CD8-positive, alpha-beta memory T cell (primary cell): ENCODE measurements around the gene TSC22D2. TPM values are rescaled to one million over a fixed set of nuclear protein-coding genes. Genes with fewer than 3 reads are reported as not detected.
"Not testable (repeated sequence)": the region's sequence is repeated elsewhere in the genome, so short reads cannot be mapped to it uniquely, and the experiment has no call there.

Source experiments
- CTCF ChIA-PET: fragments of 350-600 bp; sonication (Branson Sonifier 250); formaldehyde crosslinking; loops from one replicate; lab custom pipeline; 2021; ENCODE audit warnings: antibody characterized with exemption; lab: Charles Lee
- POLR2A ChIA-PET: fragments of 350-600 bp; sonication (Branson Sonifier 250); formaldehyde crosslinking; loops from one replicate; lab custom pipeline; 2021; ENCODE audit warnings: antibody characterized with exemption; lab: Charles Lee
- DNase-seq, 5 donors: peaks; one replicate each; pipeline versions ENCODE4 v3.0.0 to v3.0.0-alpha.2; 2020 to 2022; ENCODE audit warnings: mixed read lengths in 1 of 5
- H3K27ac ChIP-seq: one replicate; pipeline ENCODE4 v1.7.0; 2013; ENCODE audit warnings: low read depth, mild to moderate bottlenecking, low read length, moderate library complexity
- H3K27me3 ChIP-seq: 2 replicates; pipeline ENCODE4 v1.7.0; 2013; ENCODE audit warnings: low read length, mild to moderate bottlenecking; ENCODE audit not compliant: insufficient read depth, poor library complexity, severe bottlenecking
- H3K36me3 ChIP-seq: 2 replicates; pipeline ENCODE4 v1.7.0; 2013; ENCODE audit warnings: mild to moderate bottlenecking, low read length, moderate library complexity; ENCODE audit not compliant: insufficient read depth
- H3K4me1 ChIP-seq: 2 replicates; pipeline ENCODE4 v1.7.0; 2013; ENCODE audit warnings: mild to moderate bottlenecking, low read length, moderate library complexity; ENCODE audit not compliant: insufficient read depth
- H3K4me3 ChIP-seq: 2 replicates; pipeline ENCODE4 v1.7.0; 2013; ENCODE audit warnings: mild to moderate bottlenecking, low read length
- H3K9me3 ChIP-seq: 2 replicates; pipeline ENCODE4 v1.7.0; 2013; ENCODE audit warnings: mild to moderate bottlenecking, low read length
- H3K27ac Mint-ChIP-seq, 8 donors: one replicate each; pipeline ENCODE4 v1.8.0; 2020 to 2021; ENCODE audit warnings: mixed read lengths in 8 of 8, mild to moderate bottlenecking in 6 of 8, inconsistent platforms in 3 of 8, moderate library complexity in 3 of 8
- H3K27me3 Mint-ChIP-seq, 2 donors: one replicate each; pipeline ENCODE4 v1.8.0; 2020 to 2021; ENCODE audit warnings: mixed read lengths in 2 of 2, mild to moderate bottlenecking in 1 of 2, moderate library complexity in 1 of 2
- H3K36me3 Mint-ChIP-seq, 3 donors: one replicate each; pipeline ENCODE4 v1.8.0; 2020 to 2021; ENCODE audit warnings: mixed read lengths in 3 of 3, inconsistent platforms in 1 of 3, mild to moderate bottlenecking in 1 of 3
- H3K4me1 Mint-ChIP-seq, 3 donors: one replicate each; pipeline ENCODE4 v1.8.0; 2020 to 2021; ENCODE audit warnings: mixed read lengths in 3 of 3, inconsistent platforms in 1 of 3, mild to moderate bottlenecking in 1 of 3
- H3K4me3 Mint-ChIP-seq, 7 donors: one replicate each; pipeline ENCODE4 v1.8.0; 2020 to 2021; ENCODE audit warnings: mixed read lengths in 7 of 7, mild to moderate bottlenecking in 6 of 7, moderate library complexity in 4 of 7, inconsistent platforms in 2 of 7
- H3K9me3 Mint-ChIP-seq, 5 donors: one replicate each; pipeline ENCODE4 v1.8.0; 2020 to 2022; ENCODE audit warnings: mixed read lengths in 5 of 5, mild to moderate bottlenecking in 3 of 5, moderate library complexity in 2 of 5, inconsistent platforms in 1 of 5
- polyA plus RNA-seq: library from polyadenylated mRNA; unstranded; fragments of 300-500 nt; fragmentation: Illumina TruSeq; gene quantifications from one replicate; pipeline ENCODE4 v1.2.3, GENCODE V29; 2021
- total RNA-seq, 2 experiments: library from RNA; stranded (reverse); gene quantifications; one replicate each; pipeline ENCODE4 v1.2.3, GENCODE V29; 2021

The TSC22D2 gene
- total and polyA plus RNA-seq, 3 experiments from 2014 or later = 11.9 to 22.3 (median 20.9) TPM

DNA sequence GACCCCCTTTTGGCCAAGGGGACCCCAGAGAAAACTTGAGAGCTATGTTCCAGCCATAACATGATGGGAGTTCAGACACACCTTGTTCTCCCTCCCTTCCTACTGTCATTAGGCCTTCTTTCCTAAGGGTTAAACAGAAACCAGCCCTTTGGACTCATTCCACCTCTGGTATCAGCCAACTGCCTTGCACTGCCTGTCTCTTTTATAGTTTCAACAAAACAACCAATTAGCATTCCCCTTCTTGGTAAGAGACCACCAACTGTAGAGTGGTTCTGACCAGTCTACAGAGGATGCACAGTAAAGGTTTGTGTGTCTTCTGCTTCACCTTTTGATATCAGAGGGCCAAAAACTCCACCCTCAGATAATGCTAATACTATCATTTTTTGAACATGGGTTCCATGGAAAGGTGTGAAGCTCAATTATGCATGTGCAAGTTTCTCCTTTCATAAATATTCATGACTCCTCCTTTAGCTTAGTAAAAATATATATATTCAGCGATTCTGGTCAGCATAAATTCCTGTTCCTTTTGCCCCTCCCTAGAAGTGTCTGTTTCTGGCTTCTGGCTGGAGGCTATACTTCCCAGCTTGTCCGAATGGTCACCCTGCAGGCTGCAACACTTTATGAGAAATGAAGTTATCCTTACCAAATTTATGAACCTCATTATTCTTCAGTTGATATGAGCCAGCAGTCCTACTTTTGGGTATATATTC is 82.3 kb downstream of the TSC22D2 start:
- Histone ChIP-seq H3K27me3 (no peaks in the 10 kb centered on the region), H3K4me3 (no peak overlapping the region), H3K36me3 (no peaks in the 10 kb centered on the region), H3K27ac (no peak overlapping the region), H3K4me1 (no peaks in the 10 kb centered on the region), H3K9me3 (no peaks in the 10 kb centered on the region)
- Mint-ChIP-seq H3K27me3 (peaks cover 0 to under 1% of the 10 kb centered on the region in 2 donors), H3K4me3 (no peak overlapping the region), H3K4me1 (no peaks in the 10 kb centered on the region), H3K9me3 (peaks cover 11 to 21% (median 16%) of the 10 kb centered on the region in 5 donors), H3K27ac (no peak overlapping the region), H3K36me3 (peaks cover 0 to 14% (median 1%) of the 10 kb centered on the region in 3 donors)
- CTCF ChIA-PET = no interaction called here
- DNase-seq = no peak
- POLR2A ChIA-PET = no interaction called here

DNA sequence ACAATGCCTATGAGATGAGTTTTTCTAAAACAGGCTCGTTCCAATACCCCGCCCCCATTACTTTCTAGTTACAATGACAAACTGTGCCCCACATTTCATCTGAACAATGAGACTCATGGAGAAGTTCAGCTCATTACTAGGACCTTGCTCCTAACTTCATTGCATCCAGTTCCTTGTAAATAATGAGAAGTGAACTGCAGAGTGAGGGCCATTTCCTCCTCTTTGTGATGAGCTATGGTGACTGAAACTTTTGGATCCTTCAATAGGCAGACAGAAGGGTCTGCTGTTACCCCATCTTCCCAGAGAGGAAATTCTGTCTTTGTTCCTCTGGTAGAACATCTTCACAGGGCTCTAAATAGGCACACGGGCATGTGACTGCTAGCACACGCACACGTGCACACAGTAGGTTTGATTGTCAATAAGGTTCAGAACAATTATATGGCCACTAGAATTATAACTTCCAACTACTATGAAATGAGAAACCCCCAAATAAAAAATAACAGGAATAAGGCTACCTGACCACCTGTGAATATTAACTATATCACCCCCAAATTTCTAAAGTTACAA is 86.4 kb downstream of the TSC22D2 start:
- Histone ChIP-seq H3K9me3 (no peaks in the 10 kb centered on the region), H3K4me3 (no peak overlapping the region), H3K4me1 (no peaks in the 10 kb centered on the region), H3K27ac (no peak overlapping the region), H3K27me3 (no peaks in the 10 kb centered on the region), H3K36me3 (no peaks in the 10 kb centered on the region)
- no peak for DNase-seq
- no peaks in the 10 kb centered on the region for H3K4me1 Mint-ChIP-seq
- no peaks in the 10 kb centered on the region for H3K9me3 Mint-ChIP-seq
- no peaks in the 10 kb centered on the region for H3K36me3 Mint-ChIP-seq
- H3K4me3 Mint-ChIP-seq = no peak overlapping the region
- POLR2A ChIA-PET = no interaction called here
- CTCF ChIA-PET = interaction anchor here (1.1 to 4.5 kb wide), 7 partner anchors 9 to 209 kb away, joined by 3 to 29 read pairs (median 9); partner anchors contain the start of gene TSC22D2
- no peak overlapping the region for H3K27ac Mint-ChIP-seq
- peaks cover 2 to 3% of the 10 kb centered on the region in 2 donors for H3K27me3 Mint-ChIP-seq

DNA sequence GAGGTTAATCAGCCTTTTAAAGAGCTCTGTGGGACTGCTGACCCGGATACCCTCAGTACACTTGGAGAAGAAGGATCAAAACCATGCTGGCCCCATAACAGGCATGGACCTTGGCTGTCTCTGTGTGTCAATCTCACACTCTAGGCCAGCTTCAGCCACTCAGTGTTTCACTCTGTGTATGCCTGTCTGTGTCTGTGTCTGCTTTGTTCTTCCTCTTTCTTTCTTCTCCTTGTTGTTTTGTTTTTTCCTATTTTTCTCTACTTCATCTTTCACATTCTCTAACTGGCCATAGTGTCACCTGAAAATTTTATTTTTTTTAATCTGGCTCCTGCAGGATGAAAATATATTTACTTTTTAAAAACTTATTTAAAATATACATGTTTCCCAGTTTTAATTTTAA is 87.1 kb downstream of the TSC22D2 start:
- no peaks in the 10 kb centered on the region for H3K9me3 ChIP-seq
- Mint-ChIP-seq H3K9me3 (no peaks in the 10 kb centered on the region), H3K27ac (no peak overlapping the region), H3K36me3 (no peaks in the 10 kb centered on the region), H3K4me3 (no peak overlapping the region), H3K27me3 (peaks cover 2 to 3% of the 10 kb centered on the region in 2 donors), H3K4me1 (no peaks in the 10 kb centered on the region)
- DNase-seq = no peak
- H3K36me3 ChIP-seq = no peaks in the 10 kb centered on the region
- H3K4me1 ChIP-seq = no peaks in the 10 kb centered on the region
- no peak overlapping the region for H3K4me3 ChIP-seq
- ChIA-PET POLR2A (no interaction called here), CTCF (interaction anchor here (1.0 to 4.5 kb wide), 13 partner anchors 9 to 279 kb away, joined by 3 to 29 read pairs (median 5); partner anchors contain the start of gene TSC22D2)
- H3K27ac ChIP-seq = no peak overlapping the region
- H3K27me3 ChIP-seq = no peaks in the 10 kb centered on the region

DNA sequence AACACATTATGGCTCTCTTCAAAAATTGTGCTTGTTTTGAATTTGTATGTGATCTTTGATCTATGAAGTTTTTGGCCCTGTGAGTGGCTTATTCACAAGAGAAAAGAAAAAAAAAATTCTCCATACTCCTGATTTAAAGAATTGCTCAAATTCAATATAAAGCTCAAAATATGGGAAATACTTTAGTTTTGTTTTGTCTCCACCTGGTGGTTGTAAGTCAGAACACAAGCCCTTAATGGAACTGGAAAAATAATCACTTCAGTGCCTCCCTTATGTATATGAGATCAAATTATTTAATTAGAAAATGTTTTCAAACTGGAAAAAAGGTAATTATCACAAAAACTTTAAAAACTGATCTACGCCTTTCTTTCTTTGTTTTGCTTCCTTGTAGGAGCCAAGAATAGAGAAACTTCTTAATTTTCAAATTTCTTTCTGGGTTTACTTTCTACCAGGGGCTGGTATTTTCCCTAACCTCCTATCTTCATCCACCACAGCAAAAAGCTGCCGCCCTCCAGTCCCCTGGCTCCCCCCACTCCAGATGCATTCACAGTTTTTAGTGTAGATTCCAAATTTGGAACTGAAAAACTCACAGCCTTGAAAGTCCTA is 87.6 kb downstream of the TSC22D2 start:
- H3K27ac Mint-ChIP-seq = no peak overlapping the region
- Histone ChIP-seq H3K36me3 (no peaks in the 10 kb centered on the region), H3K4me1 (no peaks in the 10 kb centered on the region), H3K27me3 (no peaks in the 10 kb centered on the region), H3K27ac (no peak overlapping the region), H3K9me3 (no peaks in the 10 kb centered on the region), H3K4me3 (no peak overlapping the region)
- CTCF ChIA-PET = interaction anchor here (0.7 to 4.5 kb wide), 13 partner anchors 8 to 279 kb away, joined by 3 to 29 read pairs (median 5); partner anchors contain the start of gene TSC22D2
- no peaks in the 10 kb centered on the region for H3K36me3 Mint-ChIP-seq
- H3K4me1 Mint-ChIP-seq = no peaks in the 10 kb centered on the region
- POLR2A ChIA-PET = no interaction called here
- no peaks in the 10 kb centered on the region for H3K9me3 Mint-ChIP-seq
- H3K4me3 Mint-ChIP-seq = no peak overlapping the region
- peak in 2 of 5 donors; percentile 23 to 40 for DNase-seq
- H3K27me3 Mint-ChIP-seq = peaks cover 2 to 3% of the 10 kb centered on the region in 2 donors

DNA sequence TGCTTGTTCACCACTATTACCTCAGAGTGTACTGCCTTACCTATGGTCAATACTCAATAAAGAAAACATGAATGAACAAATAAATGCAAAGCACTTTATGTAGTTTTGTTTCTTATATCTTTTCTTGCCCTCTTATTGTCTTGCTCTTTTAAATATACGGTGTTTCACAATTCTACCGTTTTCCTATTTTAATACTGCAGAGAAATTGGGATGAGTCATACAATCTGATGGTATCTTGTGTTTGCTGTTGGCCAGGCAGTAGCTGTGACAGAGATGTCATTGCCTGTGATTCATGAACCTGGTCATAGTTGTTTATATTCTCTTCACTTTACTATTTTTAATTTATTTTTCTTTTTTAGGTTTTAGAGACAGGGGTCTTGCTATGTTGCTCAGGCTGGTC is 89.9 kb downstream of the TSC22D2 start:
- no peaks in the 10 kb centered on the region for H3K27me3 ChIP-seq
- H3K27ac Mint-ChIP-seq = no peak overlapping the region
- H3K27me3 Mint-ChIP-seq = peaks cover 2 to 3% of the 10 kb centered on the region in 2 donors
- H3K27ac ChIP-seq = no peak overlapping the region
- no peaks in the 10 kb centered on the region for H3K4me1 ChIP-seq
- H3K36me3 ChIP-seq = no peaks in the 10 kb centered on the region
- no peak for DNase-seq
- ChIA-PET POLR2A (no interaction called here), CTCF (interaction anchor here (1.0 to 1.1 kb wide), 2 partner anchors 88 to 212 kb away, joined by 3 to 4 read pairs; no protein-coding TSS in a partner anchor)
- H3K4me3 Mint-ChIP-seq = no peak overlapping the region
- H3K9me3 ChIP-seq = no peaks in the 10 kb centered on the region
- no peaks in the 10 kb centered on the region for H3K4me1 Mint-ChIP-seq
- H3K36me3 Mint-ChIP-seq = peaks cover 0 to 8% (median 3%) of the 10 kb centered on the region in 3 donors
- H3K9me3 Mint-ChIP-seq = peaks cover 0 to 11% (median 5%) of the 10 kb centered on the region in 5 donors
- H3K4me3 ChIP-seq = no peak overlapping the region

DNA sequence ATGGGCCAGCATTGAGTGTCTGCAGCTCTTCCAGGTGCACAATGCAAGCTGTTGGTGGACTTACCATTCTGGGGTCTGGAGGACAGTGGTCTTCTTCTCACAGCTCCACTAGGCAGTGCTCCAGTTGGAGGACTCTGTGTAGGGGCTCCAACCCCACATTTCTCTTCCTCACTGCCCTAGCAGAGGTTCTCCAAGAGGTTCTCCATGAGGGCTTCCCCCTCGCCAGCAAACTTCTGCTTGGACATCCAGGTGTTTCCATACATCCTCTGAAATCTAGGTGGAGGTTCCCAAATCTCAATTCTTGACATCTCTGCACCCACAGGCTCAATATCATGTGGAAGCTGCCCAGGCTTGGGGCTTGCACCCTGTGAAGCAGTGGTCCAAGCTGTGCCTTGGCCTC is 92.9 kb downstream of the TSC22D2 start:
- POLR2A ChIA-PET, H3K27me3 ChIP-seq, H3K27ac Mint-ChIP-seq, H3K36me3 ChIP-seq, H3K27ac ChIP-seq, H3K4me1 ChIP-seq, CTCF ChIA-PET, H3K9me3 ChIP-seq, H3K4me3 Mint-ChIP-seq, H3K4me3 ChIP-seq, DNase-seq, H3K4me1 Mint-ChIP-seq: not testable (repeated sequence)
- Mint-ChIP-seq H3K27me3 (peaks cover 12 to 14% of the 10 kb centered on the region in 2 donors), H3K9me3 (peaks cover 0 to 11% (median 5%) of the 10 kb centered on the region in 5 donors), H3K36me3 (peaks cover 0 to 11% (median 3%) of the 10 kb centered on the region in 3 donors)

DNA sequence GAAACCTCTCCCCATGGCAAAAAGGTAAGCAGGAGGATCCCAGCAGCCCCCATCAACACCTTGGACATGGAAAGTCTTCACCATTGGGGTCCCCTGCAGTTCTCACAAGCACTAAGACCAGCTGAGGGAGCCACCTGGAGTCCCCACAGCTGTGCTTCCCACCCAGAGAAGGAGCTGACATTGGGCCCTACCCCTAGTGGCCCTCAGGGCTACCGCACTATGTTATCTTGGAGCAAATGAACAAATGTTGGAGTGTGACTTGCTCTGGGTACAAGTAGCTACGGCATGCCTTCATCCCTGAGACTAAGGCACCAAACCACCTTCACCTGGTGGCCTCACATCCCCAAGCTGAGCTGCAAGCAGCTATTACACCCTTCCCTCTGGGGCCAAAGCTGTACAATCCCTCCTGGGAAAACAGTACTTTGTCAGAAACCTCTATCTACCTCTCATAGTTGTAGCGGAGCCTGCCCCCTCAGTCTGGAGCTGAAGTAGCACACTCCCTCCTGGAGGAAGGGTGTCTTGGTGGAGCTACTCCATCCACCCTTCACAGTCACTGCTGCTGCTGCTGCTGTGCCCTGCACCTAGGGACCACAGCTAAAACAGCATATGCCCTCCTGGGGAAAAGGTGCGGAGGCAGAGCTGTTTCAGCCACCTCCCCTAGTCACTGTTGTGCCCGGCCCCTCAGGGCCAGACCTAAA is 95.5 kb downstream of the TSC22D2 start:
- no peak for DNase-seq
- no peak overlapping the region for H3K27ac Mint-ChIP-seq
- no peak overlapping the region for H3K27ac ChIP-seq
- CTCF ChIA-PET = interaction anchor here (0.9 to 2.2 kb wide), 3 partner anchors 8 to 217 kb away, joined by 4 to 9 read pairs (median 5); no protein-coding TSS in a partner anchor
- no peaks in the 10 kb centered on the region for H3K27me3 ChIP-seq
- no peaks in the 10 kb centered on the region for H3K4me1 Mint-ChIP-seq
- H3K4me3 ChIP-seq = no peak overlapping the region
- H3K27me3 Mint-ChIP-seq = peaks cover 12 to 32% of the 10 kb centered on the region in 2 donors
- peaks cover 3 to 18% (median 5%) of the 10 kb centered on the region in 5 donors for H3K9me3 Mint-ChIP-seq
- no peaks in the 10 kb centered on the region for H3K9me3 ChIP-seq
- no peak overlapping the region for H3K4me3 Mint-ChIP-seq
- peaks cover 1 to 30% (median 3%) of the 10 kb centered on the region in 3 donors for H3K36me3 Mint-ChIP-seq
- H3K36me3 ChIP-seq = no peaks in the 10 kb centered on the region
- POLR2A ChIA-PET = no interaction called here
- no peaks in the 10 kb centered on the region for H3K4me1 ChIP-seq
